Measurements from ENCODE around the gene CCDC15.

The CCDC15 gene

DNA sequence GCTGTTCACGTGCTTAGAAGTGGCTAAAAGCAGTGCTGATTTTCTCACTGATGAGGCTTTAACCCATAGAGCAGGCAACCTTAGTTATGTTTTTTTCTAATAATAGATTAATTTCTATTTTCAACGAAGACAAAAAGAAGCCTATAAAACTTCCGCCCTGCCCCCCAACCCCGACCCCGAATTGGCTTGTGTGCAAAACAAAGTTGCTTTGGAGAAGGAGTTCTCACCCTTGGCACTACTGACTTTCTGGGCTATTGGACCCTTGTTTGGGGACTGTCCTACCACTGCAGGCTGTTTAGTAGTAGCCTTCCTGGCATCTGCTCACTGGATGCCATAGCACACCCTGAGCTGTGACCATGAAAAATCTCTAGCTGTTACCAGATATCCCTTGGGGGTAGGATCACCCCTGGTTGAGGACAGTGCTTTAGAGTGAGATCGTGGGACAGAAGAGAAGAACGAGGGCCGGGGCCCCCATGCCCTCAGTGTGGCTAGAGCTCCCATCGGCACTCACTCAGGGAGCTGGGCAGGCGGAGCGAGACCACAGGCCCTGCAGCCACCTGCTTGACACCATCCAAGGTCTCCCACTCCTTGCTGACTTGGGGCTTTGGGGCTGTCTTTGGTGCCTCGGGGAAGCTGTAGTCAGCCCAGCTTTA is 126.0 kb downstream of the CCDC15 start:
- H3K4me1 ChIP-seq: no peaks in the 10 kb centered on the region
- in situ Hi-C loops (cut with MboI; ENCODE audit: low sequenced_read_pairs): no loop called here
- H3K9me3 ChIP-seq: no peaks in the 10 kb centered on the region
- no peaks in the 10 kb centered on the region for H3K27me3 ChIP-seq (ENCODE audit: low read depth)
- no peak for DNase-seq (ENCODE audit: low spot score in 2 of 2)
- H3K36me3 ChIP-seq (replicated peaks): no peaks in the 10 kb centered on the region
- H3K4me3 ChIP-seq: no peak overlapping the region

DNA sequence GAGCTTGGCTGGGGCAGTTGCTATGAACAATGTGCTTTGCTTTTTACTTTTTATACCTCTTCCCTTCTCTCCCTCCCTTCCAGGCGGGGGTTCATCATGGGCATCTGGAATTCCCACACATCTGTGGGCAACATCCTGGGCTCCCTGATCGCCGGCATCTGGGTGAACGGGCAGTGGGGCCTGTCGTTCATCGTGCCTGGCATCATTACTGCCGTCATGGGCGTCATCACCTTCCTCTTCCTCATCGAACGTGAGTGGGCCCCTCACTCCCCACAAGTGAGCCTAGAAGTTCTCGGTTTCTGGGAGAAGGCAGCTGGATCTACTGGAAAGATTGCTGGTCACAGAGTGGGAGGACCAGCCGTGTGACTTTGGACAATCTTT is 126.5 kb downstream of the CCDC15 start:
- no peaks in the 10 kb centered on the region for H3K4me1 ChIP-seq
- no peaks in the 10 kb centered on the region for H3K9me3 ChIP-seq
- in situ Hi-C loops (cut with MboI; ENCODE audit: low sequenced_read_pairs): no loop called here
- no peak for DNase-seq (ENCODE audit: low spot score in 2 of 2)
- no peaks in the 10 kb centered on the region for H3K36me3 ChIP-seq (replicated peaks)
- no peaks in the 10 kb centered on the region for H3K27me3 ChIP-seq (ENCODE audit: low read depth)
- no peak overlapping the region for H3K4me3 ChIP-seq

DNA sequence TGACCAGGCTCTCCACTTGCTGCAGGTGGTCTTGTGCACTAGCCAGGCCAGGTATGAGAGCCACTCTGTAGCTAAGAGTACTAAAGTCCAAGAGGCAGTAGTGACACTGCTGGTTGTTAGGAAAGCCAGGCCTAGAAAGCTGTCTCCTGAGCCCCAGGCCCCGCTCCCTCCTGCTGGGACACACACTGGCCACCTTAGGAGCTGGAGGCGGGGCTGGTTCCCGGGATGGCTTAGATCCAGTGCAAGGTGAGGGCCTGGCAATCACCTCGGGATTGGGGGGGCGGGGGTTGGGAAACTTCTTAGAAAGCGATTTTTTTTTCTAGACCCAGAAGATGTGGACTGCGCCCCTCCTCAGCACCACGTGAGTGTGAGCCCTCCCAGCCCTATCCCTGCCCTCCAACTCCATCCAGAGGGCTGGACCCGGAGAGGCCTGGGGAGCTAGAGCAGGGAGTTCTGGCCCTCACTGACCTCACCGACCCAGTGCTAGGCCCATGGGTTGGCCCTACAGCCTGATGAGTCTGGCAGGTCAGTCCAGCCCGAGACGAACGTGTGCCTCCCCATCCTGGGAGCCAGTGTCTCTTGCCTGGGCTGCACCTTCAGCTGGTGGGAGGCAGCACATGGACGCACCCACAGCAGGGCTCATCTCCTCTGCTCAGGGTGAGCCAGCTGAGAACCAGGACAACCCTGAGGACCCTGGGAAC is 127.2 kb downstream of the CCDC15 start:
- no peaks in the 10 kb centered on the region for H3K27me3 ChIP-seq (ENCODE audit: low read depth)
- in situ Hi-C loops (cut with MboI; ENCODE audit: low sequenced_read_pairs): no loop called here
- DNase-seq (ENCODE audit: low spot score in 2 of 2): no peak
- H3K4me1 ChIP-seq: no peaks in the 10 kb centered on the region
- H3K36me3 ChIP-seq (replicated peaks): no peaks in the 10 kb centered on the region
- H3K9me3 ChIP-seq: no peaks in the 10 kb centered on the region
- H3K4me3 ChIP-seq: no peak overlapping the region

DNA sequence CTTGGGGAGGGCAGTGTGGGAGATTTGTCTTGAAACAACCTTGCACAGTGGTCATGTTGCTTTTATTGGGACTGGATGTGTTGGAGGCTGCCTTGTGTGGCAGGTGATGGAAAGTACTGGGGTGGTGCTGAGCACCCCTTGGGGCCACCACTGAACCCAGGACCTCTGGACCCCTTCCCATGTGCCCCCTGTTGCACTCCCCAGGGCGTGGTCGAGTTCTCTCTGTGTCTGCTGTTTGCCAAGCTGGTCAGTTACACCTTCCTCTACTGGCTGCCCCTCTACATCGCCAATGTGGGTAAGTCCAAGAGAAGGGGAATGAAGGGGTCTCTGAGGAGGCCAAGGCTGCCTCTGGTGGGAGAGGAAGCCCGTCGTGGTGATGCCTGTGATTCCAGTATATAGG is 128.0 kb downstream of the CCDC15 start:
- Histone ChIP-seq H3K9me3 (no peaks in the 10 kb centered on the region), H3K4me3 (no peak overlapping the region), H3K27me3 (ENCODE audit: low read depth) (no peaks in the 10 kb centered on the region), H3K4me1 (no peaks in the 10 kb centered on the region), H3K36me3 (replicated peaks) (no peaks in the 10 kb centered on the region)
- in situ Hi-C loops (cut with MboI; ENCODE audit: low sequenced_read_pairs): no loop called here
- DNase-seq (ENCODE audit: low spot score in 2 of 2): no peak

DNA sequence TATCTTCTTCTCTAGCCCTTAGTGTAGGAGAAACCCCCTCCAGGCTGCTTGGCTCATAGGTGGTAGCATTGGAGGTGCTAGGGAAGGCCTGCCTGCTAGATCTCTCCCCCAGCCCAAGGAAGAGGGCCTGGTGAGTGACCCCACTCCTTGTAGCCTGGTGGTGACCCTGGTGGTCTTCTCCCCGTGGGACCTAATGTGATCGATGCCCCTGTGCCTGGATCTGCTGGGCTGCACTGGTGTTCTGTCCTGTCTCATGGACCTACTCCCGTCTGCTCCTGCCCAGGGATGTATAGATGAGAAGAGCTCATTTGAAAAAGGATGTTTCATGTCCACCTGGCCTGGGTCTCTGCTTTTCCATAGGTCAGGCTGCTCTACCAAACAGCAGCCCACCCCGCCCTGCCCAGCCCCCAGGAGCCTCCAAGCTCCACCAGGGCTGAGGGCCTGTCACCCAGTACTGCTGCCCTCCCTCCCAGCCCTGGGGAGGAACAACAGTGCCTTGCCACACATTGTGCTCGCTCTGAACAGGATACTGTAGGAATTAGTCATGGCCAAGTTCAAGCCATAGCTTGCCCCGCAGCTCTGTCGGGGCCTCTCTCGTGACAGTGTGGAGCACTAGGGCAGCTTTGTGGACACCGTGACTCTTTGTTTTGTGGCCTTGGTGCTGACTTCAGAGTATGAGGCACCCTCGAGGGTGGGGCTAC is 128.8 kb downstream of the CCDC15 start:
- no peaks in the 10 kb centered on the region for H3K27me3 ChIP-seq (ENCODE audit: low read depth)
- H3K4me1 ChIP-seq: no peaks in the 10 kb centered on the region
- DNase-seq (ENCODE audit: low spot score in 2 of 2): no peak
- H3K9me3 ChIP-seq: no peaks in the 10 kb centered on the region
- H3K36me3 ChIP-seq (replicated peaks): no peaks in the 10 kb centered on the region
- in situ Hi-C loops (cut with MboI; ENCODE audit: low sequenced_read_pairs): no loop called here
- no peak overlapping the region for H3K4me3 ChIP-seq

DNA sequence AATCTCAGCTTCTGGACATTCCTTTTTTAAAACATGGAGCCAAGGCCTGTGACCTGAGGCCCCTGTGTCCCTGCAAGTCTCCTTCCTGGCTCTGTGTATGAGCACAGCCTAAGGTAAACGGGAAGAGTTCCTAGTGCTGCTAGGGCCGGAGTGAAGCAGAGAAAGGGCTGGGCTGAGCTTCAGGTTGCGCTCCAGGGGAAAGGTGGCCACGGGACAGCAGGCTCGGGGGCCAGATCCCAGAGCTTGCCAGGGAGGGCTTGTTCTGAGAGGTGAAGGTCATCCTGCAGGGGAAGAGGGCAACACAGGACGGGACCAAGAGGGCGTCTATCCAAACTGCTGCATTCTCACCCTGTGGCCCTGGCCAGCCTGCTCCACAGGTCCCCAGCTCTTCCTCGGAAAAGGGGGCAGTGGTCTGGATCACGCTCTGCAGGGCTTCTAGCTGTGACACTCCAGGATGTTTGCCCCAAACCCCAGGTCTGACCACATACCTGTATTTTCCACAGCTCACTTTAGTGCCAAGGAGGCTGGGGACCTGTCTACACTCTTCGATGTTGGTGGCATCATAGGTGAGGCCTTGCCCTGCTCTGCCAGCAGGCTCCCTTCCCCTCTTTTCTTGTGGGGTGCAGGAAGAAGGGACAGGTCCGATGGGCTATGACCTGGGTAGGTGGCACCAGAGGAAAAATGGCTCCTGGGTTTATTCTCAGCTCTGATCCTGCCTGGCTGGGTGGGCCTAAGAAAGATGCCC is 129.5 kb downstream of the CCDC15 start:
- Histone ChIP-seq H3K9me3 (no peaks in the 10 kb centered on the region), H3K36me3 (replicated peaks) (no peaks in the 10 kb centered on the region), H3K27me3 (ENCODE audit: low read depth) (no peaks in the 10 kb centered on the region), H3K4me1 (no peaks in the 10 kb centered on the region), H3K4me3 (no peak overlapping the region)
- no peak for DNase-seq (ENCODE audit: low spot score in 2 of 2)
- in situ Hi-C loops (cut with MboI; ENCODE audit: low sequenced_read_pairs): no loop called here

DNA sequence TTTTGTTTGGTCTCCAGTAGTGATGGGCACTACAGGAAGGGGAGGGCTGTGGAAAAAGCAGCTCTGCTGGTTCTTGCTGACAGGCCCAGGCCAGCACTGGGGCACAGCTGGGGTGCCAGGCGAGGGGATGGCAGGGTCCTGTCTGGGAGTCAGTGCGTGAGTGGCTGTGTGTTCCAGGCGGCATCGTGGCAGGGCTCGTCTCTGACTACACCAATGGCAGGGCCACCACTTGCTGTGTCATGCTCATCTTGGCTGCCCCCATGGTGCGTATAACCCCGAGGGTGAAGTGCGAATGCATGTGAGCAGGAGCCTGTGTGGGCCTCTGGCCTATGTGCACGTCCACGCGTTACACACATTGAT is 130.0 kb downstream of the CCDC15 start:
- DNase-seq (ENCODE audit: low spot score in 2 of 2): no peak
- H3K4me1 ChIP-seq: no peaks in the 10 kb centered on the region
- no peaks in the 10 kb centered on the region for H3K9me3 ChIP-seq
- no peak overlapping the region for H3K4me3 ChIP-seq
- H3K27me3 ChIP-seq (ENCODE audit: low read depth): no peaks in the 10 kb centered on the region
- no peaks in the 10 kb centered on the region for H3K36me3 ChIP-seq (replicated peaks)
- in situ Hi-C loops (cut with MboI; ENCODE audit: low sequenced_read_pairs): no loop called here

DNA sequence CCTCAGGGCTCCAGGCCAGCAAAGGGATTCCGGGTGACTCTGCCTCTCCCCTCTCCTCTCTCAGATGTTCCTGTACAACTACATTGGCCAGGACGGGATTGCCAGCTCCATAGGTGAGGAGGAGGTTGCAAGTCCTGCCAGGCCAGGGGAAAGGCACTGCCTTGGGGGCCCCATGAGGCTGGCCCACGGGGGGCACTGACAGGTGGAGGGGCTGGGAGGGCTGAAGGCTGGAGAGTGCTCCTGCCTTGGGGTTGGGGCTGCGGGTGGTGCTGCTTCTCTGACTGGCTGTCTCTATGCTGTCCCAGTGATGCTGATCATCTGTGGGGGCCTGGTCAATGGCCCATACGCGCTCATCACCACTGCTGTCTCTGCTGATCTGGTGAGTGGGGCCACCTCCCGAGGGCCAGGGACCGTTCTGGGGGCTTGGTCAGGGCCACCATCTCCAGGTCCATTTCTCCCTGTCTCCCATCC is 130.8 kb downstream of the CCDC15 start:
- H3K36me3 ChIP-seq (replicated peaks): no peaks in the 10 kb centered on the region
- H3K27me3 ChIP-seq (ENCODE audit: low read depth): no peaks in the 10 kb centered on the region
- no peak overlapping the region for H3K4me3 ChIP-seq
- H3K9me3 ChIP-seq: no peaks in the 10 kb centered on the region
- no peaks in the 10 kb centered on the region for H3K4me1 ChIP-seq
- no peak for DNase-seq (ENCODE audit: low spot score in 2 of 2)
- in situ Hi-C loops (cut with MboI; ENCODE audit: low sequenced_read_pairs): no loop called here

DNA sequence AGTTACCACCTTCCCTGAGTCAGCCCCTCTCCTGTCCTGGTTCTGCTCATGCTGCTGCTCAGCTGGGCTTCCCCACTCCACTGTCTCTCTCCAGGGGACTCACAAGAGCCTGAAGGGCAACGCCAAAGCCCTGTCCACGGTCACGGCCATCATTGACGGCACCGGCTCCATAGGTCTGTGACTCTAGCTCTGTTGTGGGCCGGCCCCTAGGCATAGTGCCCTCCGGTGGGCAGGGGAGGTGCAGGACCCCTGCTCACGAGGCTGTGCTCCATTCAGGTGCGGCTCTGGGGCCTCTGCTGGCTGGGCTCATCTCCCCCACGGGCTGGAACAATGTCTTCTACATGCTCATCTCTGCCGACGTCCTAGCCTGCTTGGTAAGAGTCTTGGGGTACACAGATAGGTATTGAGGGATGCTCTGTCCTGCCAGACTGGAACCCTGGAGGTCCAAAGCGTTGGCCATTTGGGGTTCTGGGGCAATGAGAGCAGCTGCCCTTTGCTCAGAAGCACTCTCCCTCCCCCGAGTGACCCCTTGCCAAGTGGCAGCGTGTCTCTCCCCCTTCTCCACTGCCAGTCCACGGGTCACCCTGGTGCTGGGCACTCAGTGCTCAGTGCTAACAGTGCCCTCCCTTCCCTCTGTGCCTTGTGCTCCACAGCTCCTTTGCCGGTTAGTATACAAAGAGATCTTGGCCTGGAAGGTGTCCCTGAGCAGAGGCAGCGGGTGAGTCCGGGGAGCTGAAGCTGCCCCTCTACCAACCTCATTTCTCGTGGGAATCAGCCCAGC is 131.5 kb downstream of the CCDC15 start:
- Histone ChIP-seq H3K4me3 (no peak overlapping the region), H3K9me3 (no peaks in the 10 kb centered on the region), H3K36me3 (replicated peaks) (no peaks in the 10 kb centered on the region), H3K27me3 (ENCODE audit: low read depth) (no peaks in the 10 kb centered on the region), H3K4me1 (no peaks in the 10 kb centered on the region)
- no peak for DNase-seq (ENCODE audit: low spot score in 2 of 2)
- in situ Hi-C loops (cut with MboI; ENCODE audit: low sequenced_read_pairs): no loop called here

DNA sequence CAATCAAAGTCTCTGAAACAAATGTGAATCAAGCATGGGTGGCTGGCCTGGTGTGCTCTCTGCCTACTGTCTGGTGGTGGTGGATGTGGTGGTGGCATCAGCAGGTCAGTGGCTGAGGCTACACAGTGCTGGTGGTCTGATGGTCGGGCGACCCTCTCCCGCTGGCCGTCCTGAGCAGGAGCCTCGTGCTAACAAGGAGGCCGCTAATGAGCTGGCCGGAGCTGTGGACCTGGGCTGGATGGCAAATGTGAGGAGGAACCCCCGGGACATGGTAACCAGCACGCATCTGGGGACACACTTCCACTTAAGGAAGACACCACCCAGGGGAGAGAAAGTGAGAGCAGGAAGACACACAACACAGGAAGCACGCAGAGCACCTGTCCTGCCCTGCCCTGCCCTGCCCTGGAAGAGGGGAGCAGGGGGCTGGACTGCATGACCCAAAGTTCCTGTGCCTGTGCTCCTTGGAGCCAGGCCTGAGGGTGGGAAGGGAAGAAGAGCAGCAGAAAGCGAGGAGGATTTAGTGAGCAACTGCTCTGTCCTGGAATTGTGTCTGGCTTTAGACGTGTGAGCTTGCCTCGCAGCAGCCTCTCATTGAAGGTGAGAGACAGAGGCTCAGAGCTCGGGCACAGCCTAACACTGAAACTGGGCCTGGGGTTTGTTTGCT is 132.8 kb downstream of the CCDC15 start:
- Histone ChIP-seq H3K4me3 (no peak overlapping the region), H3K36me3 (replicated peaks) (no peaks in the 10 kb centered on the region), H3K27me3 (ENCODE audit: low read depth) (no peaks in the 10 kb centered on the region), H3K9me3 (no peaks in the 10 kb centered on the region), H3K4me1 (peaks cover 4% of the 10 kb centered on the region; the same call in 1 of the 2 replicates)
- in situ Hi-C loops (cut with MboI; ENCODE audit: low sequenced_read_pairs): no loop called here
- DNase-seq (ENCODE audit: low spot score in 2 of 2): no peak

DNA sequence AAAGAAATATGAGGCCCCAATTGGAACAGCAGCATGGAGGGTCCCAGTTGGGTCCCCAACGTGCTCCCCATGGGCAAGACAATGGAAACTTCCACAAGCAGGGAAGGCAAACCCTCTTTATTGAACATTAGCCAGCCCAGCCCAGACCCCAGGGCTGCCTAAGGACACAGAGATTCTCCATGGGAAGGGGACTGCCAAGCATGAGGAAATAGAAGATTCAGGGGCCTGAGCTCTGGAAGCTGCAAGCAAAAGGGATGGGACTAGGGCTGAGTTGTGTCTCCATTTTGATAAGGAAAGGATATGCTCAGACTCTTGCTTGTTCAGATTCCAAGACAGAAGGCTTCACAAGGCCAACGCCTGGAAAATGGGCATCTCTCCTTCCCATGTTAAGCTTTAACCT is 134.1 kb downstream of the CCDC15 start:
- Histone ChIP-seq H3K27me3 (ENCODE audit: low read depth) (no peaks in the 10 kb centered on the region), H3K9me3 (no peaks in the 10 kb centered on the region), H3K36me3 (replicated peaks) (no peaks in the 10 kb centered on the region), H3K4me3 (no peak overlapping the region), H3K4me1 (peaks cover 4% of the 10 kb centered on the region; the same call in 1 of the 2 replicates)
- in situ Hi-C loops (cut with MboI; ENCODE audit: low sequenced_read_pairs): no loop called here
- DNase-seq (ENCODE audit: low spot score in 2 of 2): no peak

DNA sequence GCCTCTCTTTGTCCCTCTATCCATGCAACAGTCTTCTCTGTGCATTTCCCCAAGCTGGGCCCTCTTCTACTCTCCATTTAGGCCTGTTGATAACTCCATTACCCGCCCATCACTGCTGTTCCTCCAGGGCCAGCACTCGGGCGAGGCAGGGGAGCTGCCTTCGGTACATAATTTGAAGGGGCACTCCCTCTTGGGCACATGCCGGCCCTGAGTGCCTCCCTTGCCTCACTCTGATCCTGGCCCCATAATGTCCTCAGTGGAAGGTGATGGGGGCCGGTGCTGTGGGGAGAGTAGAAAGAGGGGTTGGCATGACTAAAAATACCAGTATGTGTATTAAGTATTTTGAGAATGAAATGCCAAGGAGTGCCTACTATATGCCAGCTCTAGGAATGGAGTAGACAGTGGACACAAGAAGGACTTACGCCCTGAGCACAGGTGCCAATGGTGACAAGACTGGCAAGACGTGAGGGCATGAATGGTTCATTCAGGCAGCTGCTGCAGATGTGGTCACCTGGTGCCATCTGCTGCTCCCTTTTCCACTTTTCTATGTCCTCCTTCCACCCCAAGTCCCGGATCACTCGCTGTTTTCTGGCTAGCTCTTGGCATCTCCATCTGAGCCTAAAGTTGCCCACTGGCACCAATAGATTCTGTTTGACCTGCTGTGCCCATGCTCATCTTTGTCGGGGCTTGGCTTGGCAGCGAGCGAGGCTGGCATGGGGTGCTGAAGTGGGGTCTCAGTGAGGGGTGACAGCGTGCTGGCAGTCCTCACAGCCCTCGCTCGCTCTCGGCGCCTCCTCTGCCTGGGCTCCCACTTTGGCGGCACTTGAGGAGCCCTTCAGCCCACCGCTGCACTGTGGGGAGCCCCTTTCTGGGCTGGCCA is 134.8 kb downstream of the CCDC15 start:
- in situ Hi-C loops (cut with MboI; ENCODE audit: low sequenced_read_pairs): no loop called here
- Histone ChIP-seq H3K9me3 (no peaks in the 10 kb centered on the region), H3K4me3 (no peak overlapping the region), H3K36me3 (replicated peaks) (no peaks in the 10 kb centered on the region), H3K27me3 (ENCODE audit: low read depth) (no peaks in the 10 kb centered on the region), H3K4me1 (peaks cover 4% of the 10 kb centered on the region; the same call in 1 of the 2 replicates)
- no peak for DNase-seq (ENCODE audit: low spot score in 2 of 2)

Measured in HAP-1 (cell line).